NOMO-1 (cell line): Measurements from ENCODE around the gene ANOS1.
A peak's percentile ranks its signal among the peaks of the same experiment; 100 is the strongest.
"Not testable (repeated sequence)": the region's sequence is repeated elsewhere in the genome, so short reads cannot be mapped to it uniquely, and the experiment has no call there.

Source experiments
- DNase-seq, 2 experiments: peaks; one replicate each; lab custom pipeline; 2025; ENCODE audit not compliant: unreplicated experiment in 2 of 2; lab: John Stamatoyannopoulos, UW

ANOS1 gene

GRCh38 chrX:8731559-8732395, at the start of gene ANOS1:
ANOS1 (minus strand) TSS chrX:8732137; CDS start chrX:8732036, 101 bp downstream.
- peak; percentile 58 to 80 for DNase-seq

- no peak for DNase-seq
These were observed 41.2 kb upstream of the ANOS1 start for GRCh38 chrX:8773117-8773516.

- DNase-seq: no peak
These were observed 28.1 kb upstream of the ANOS1 start for GRCh38 chrX:8760021-8760420.

- not testable (repeated sequence) for DNase-seq
These were observed 26.8 kb upstream of the ANOS1 start for GRCh38 chrX:8758706-8759105.

GRCh38 chrX:8757609-8758389, 25.9 kb upstream of the ANOS1 start:
- not testable (repeated sequence) for DNase-seq

- no peak for DNase-seq
These were observed 23.9 kb upstream of the ANOS1 start for GRCh38 chrX:8755813-8756212.

- DNase-seq: peak; percentile 14 to 39
These were observed 23.2 kb upstream of the ANOS1 start for GRCh38 chrX:8755116-8755515.

- no peak for DNase-seq
These were observed 17.8 kb upstream of the ANOS1 start for GRCh38 chrX:8749697-8750096.

- DNase-seq: peak in 1 of 2 experiments; percentile 6
These were observed 16.9 kb upstream of the ANOS1 start for GRCh38 chrX:8748855-8749254.

GRCh38 chrX:8743126-8743732, 11.3 kb upstream of the ANOS1 start:
- peak in 1 of 2 experiments; percentile 54 for DNase-seq

- DNase-seq: peak; percentile 78 to 84
These were observed 10.0 kb upstream of the ANOS1 start for GRCh38 chrX:8741981-8742380.

GRCh38 chrX:8738588-8739189, 6.8 kb upstream of the ANOS1 start:
- DNase-seq: peak; percentile 53 to 81

- peak in 1 of 2 experiments; percentile 19 for DNase-seq
These were observed 5.9 kb upstream of the ANOS1 start for GRCh38 chrX:8737883-8738282.

- DNase-seq: peak in 1 of 2 experiments; percentile 15
These were observed 952 bp downstream of the ANOS1 start for GRCh38 chrX:8730812-8731558.

GRCh38 chrX:8729811-8730210, 2.1 kb downstream of the ANOS1 start:
- DNase-seq: peak in 1 of 2 experiments; percentile 17

GRCh38 chrX:8728932-8729535, 2.9 kb downstream of the ANOS1 start:
- DNase-seq: peak; percentile 67 to 85

GRCh38 chrX:8726031-8726652, 5.8 kb downstream of the ANOS1 start:
- DNase-seq: no peak

GRCh38 chrX:8724300-8724699, 7.6 kb downstream of the ANOS1 start:
- DNase-seq: no peak

GRCh38 chrX:8721536-8721935, 10.4 kb downstream of the ANOS1 start:
- no peak for DNase-seq
